ENCODE data around the gene C20orf204. TPM values are rescaled to one million over a fixed set of nuclear protein-coding genes. Genes with fewer than 3 reads are reported as not detected.

C20orf204 gene
- total and polyA plus RNA-seq, 2 of the 8 experiments (the other 6 are each of a cell fraction or from before 2014, with no cell fraction given), result 0.39 to 0.52 TPM

DNA sequence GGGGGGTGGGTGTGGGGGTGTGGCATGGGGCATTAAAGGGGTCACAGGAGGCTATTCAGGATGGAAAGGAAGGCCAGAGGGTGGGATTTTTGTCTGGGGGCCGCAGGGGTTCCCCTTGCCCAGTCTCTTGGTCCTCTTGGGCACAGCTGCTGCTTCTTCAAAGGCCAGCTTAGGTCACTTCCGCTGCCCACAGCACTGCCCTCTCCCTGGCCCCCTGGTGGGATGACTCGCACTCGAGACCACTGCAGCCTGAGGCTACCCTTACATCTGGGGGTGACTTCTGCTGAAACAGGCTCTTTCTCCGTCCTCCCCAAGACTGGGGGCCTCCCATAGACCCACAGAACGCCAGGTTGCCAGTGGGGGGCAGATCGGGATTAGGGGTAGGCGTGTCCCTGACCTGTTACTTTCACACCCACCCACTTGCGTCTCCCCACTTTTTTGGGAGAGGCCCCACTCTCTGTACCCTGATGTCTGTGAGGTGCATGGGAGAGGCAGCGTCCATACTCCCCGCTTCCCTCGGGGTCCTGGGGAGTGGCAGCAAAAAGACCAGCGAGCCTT, 46.9 kb downstream of the C20orf204 start (continued):
- TF ChIP-seq TAF1 (IDR thresholded peaks at IDR 0.05; ENCODE audit: low read depth, low read length) (no peak), ZNF274 (IDR thresholded peaks at IDR 0.05; ENCODE audit: borderline replicate concordance, extremely low read depth, low read length) (no peak), TAF7 (optimal IDR thresholded peaks at IDR 0.05; ENCODE audit: borderline replicate concordance, low read depth, low read length) (no peak), CHD1 (IDR thresholded peaks at IDR 0.05; ENCODE audit: low read depth, low read length) (no peak)
